Brain microvascular endothelial cell (primary cell): ENCODE measurements around the gene PILRA.
"Not testable (repeated sequence)": the region's sequence is repeated elsewhere in the genome, so short reads cannot be mapped to it uniquely, and the experiment has no call there.

Experiments
- DNase-seq: peaks from one replicate; pipeline ENCODE4 v3.0.0-alpha.2; 2020
- H3K27ac ChIP-seq: fragments of 250-450 bp; sonication (Bioruptor Pico); 2 replicates; pipeline ENCODE4 v1.5.1; 2020; ENCODE audit warnings: mild to moderate bottlenecking, moderate library complexity
- H3K27me3 ChIP-seq: fragments of 250-450 bp; sonication (Bioruptor Pico); replicated peaks from 2 replicates; pipeline ENCODE4 v1.5.1; 2020; ENCODE audit warnings: mild to moderate bottlenecking
- H3K36me3 ChIP-seq: fragments of 250-450 bp; sonication (Bioruptor Pico); replicated peaks from 2 replicates; pipeline ENCODE4 v1.5.1; 2020; ENCODE audit warnings: mild to moderate bottlenecking
- H3K4me3 ChIP-seq: 2 replicates; pipeline ENCODE4 v1.5.1; 2011; ENCODE audit warnings: low read depth, mild to moderate bottlenecking, control low read depth, low read length, moderate library complexity
- CTCF ChIP-seq: IDR thresholded peaks from 2 replicates; pipeline ENCODE4 v1.5.1; 2011; ENCODE audit warnings: low read depth, mild to moderate bottlenecking, moderate library complexity, low read length, control low read depth, inconsistent platforms; ENCODE audit errors: missing control alignments
- in situ Hi-C: cut with HindIII; loops from 2 replicates; pipeline ENCODE4 v1.10.0; 2017; ENCODE audit warnings: low sequenced_read_pairs, low pct_ligation_motif_present

The PILRA gene

GRCh38 chr7:100376066-100376465 lies 2.8 kb downstream of the PILRA start:
- no peak overlapping the region for H3K27ac ChIP-seq
- in situ Hi-C loops: no loop called here
- no peak for TF ChIP-seq CTCF
- H3K4me3 ChIP-seq: no peak overlapping the region
- no peak for DNase-seq
- no peaks in the 10 kb centered on the region for H3K36me3 ChIP-seq
- H3K27me3 ChIP-seq: no peaks in the 10 kb centered on the region

- no peak for DNase-seq
- TF ChIP-seq CTCF: no peak
- in situ Hi-C loops: no loop called here
Measured at GRCh38 chr7:100378114-100378755, 4.9 kb downstream of the PILRA start.

GRCh38 chr7:100380196-100380595 lies 6.9 kb downstream of the PILRA start:
- no peak for TF ChIP-seq CTCF
- H3K27ac ChIP-seq: no peak overlapping the region

More at GRCh38 chr7:100378114-100378755, 4.9 kb downstream of the PILRA start:
- H3K36me3 ChIP-seq: no peaks in the 10 kb centered on the region
- H3K4me3 ChIP-seq: no peak overlapping the region
- no peaks in the 10 kb centered on the region for H3K27me3 ChIP-seq
- no peak overlapping the region for H3K27ac ChIP-seq

GRCh38 chr7:100381531-100382233 lies 8.4 kb downstream of the PILRA start:
- H3K27ac ChIP-seq, H3K27me3 ChIP-seq, in situ Hi-C loops, DNase-seq, H3K36me3 ChIP-seq, H3K4me3 ChIP-seq: not testable (repeated sequence)

More at GRCh38 chr7:100380196-100380595, 6.9 kb downstream of the PILRA start:
- no peaks in the 10 kb centered on the region for H3K27me3 ChIP-seq
- DNase-seq: no peak
- H3K4me3 ChIP-seq: no peak overlapping the region
- in situ Hi-C loops: no loop called here
- H3K36me3 ChIP-seq: no peaks in the 10 kb centered on the region

GRCh38 chr7:100382234-100382853 lies 9.1 kb downstream of the PILRA start:
- H3K27me3 ChIP-seq, DNase-seq, H3K36me3 ChIP-seq, H3K4me3 ChIP-seq, H3K27ac ChIP-seq, in situ Hi-C loops: not testable (repeated sequence)

- Histone ChIP-seq H3K36me3 (no peaks in the 10 kb centered on the region), H3K27me3 (peaks cover 9% of the 10 kb centered on the region), H3K4me3 (no peak overlapping the region), H3K27ac (no peak overlapping the region)
- DNase-seq: no peak
- no peak for TF ChIP-seq CTCF
- in situ Hi-C loops: no loop called here
Measured at GRCh38 chr7:100384628-100385294, 11.5 kb downstream of the PILRA start.
